ENCODE measurements around the gene PTGER3.
"Not testable (repeated sequence)": the region's sequence is repeated elsewhere in the genome, so short reads cannot be mapped to it uniquely, and the experiment has no call there.

Gene PTGER3

GRCh38 chr1:70941563-70941962 is 106.1 kb downstream of the PTGER3 start:
- no peak for DNase-seq

DNA sequence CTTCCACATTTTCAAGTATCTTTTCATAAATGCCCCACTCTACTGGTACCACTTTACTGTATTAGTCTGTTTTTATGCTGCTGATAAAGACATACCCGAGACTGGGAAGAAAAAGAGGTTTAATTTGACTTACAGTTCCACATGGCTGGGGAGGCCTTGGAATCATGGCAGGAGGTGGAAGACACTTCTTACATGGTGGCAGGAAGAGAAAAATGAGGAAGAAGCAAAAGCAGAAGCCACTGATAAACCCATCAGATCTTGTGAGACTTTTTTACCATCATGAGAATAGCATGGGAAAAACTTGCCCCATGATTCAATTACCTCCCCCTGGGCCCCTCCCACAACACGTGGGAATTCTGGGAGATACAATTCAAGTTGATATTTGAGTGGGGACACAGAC is 107.2 kb downstream of the PTGER3 start:
- DNase-seq: not testable (repeated sequence)

DNA sequence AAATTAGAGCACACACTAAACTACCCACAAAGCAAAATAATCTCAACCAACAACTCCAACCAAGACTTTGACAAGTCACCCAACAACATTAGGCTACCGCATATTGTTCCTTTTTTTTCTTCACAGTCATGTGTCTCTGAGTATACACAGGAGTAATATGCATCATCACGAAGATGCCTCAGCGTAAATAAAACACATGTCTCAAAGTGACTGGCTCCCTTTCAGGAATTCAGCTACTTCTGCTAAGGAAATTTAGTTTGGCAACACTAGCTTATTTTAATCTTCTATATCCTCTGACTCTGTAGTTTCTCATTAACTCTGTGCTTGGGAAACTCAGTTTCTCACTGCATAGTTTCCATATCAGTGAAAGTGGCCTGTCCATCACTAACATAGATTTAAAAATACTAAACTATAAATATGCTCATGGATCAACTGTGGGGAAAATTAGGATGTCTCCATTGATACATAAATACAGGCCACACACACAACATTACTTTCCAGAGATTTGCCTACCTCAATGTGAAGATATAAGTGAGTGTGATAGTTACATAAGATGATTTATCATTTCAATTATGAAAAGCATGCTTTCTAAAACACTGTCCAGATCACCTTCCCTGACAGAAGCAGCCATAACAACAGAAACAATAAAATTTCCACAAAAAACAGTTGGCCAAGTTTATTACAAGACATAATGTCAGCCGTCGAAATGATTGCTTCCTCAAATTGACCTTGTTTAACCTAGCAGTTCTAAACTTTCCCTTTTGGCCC is 113.2 kb downstream of the PTGER3 start:
- no peak for DNase-seq

DNA sequence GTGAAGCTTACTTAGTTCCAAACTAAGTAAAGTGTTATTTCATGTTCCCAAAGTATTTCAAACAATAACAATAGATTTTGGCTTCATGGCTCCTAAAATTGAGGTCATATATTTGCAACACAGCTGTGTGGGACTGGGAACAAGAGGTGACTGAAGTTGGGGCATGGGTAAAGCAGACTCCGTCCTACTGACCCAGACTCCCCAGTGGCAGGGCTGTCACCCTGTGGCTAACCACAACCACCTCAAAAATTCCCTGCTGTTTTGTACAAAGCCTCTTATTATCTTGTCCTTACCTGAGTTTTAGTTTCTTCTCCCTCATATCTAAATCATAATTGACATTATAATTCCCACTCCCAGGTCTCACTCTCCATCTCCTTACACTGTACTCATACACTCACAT is 117.6 kb downstream of the PTGER3 start:
- no peak for DNase-seq

GRCh38 chr1:70922196-70922595 is 125.4 kb downstream of the PTGER3 start:
- no peak for DNase-seq
